ENCODE measurements around the gene CLBA1.

DNA sequence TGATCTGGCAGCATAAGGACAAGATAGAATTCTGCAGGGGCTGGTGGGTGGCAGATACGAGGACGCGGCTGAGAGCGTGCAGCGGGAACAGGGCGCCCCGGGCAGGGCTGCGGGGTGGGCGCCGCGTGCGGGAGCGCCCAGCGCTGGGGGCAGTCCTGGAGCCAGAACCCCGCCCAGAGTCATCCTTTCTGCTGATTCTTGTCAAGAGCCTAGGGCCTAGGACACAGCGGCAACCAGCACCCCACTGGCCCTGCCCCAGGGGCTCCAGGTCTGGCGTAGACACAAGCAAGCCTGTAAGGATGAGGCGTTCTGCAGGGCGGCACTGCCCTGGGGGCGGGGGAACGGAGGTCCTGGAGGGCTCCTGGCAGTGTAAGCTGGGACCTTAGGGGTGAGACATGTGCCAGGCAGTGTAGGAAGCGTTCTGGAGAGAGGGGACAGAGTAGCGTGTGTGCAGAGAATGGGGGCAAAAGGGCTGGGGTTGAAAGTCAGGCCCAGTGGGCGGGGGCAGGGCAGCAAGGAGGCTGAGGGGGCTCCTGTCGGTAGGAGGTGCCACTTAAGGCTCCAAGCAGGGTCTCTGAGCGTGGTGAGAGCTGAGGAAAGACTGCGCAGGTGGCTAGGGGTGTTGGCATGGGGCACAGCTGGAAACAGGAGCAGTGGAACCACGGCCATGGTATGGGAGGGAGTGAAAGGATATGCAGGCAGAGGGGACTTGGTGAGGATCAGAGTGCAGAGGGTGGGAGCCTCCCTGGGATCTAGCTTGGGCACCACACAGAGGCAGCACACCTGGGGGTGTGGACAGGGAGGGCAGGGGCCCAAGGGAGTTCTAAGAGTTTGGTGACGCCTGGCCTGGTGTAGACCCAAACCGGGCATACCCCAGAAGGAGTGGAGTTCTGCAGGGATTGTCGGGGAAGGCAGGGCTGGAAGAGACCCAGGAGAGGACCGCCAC, 6.6 kb upstream of the CLBA1 start:
- no peak for TF ChIP-seq POLR2AphosphoS5 (IDR thresholded peaks at IDR 0.05; ENCODE audit: borderline replicate concordance, low read depth, low read length)
- TF ChIP-seq EZH2 (IDR thresholded peaks at IDR 0.05): no peak
- no peak for TF ChIP-seq FOXP2 (optimal IDR thresholded peaks at IDR 0.05; ENCODE audit: control extremely low read depth, extremely low read length, insufficient read depth)

Data from SK-N-MC (cell line).